Measurements from ENCODE around the gene MINDY4. TPM values are rescaled to one million over a fixed set of nuclear protein-coding genes. Genes with fewer than 3 reads are reported as not detected.

MINDY4 gene
- total RNA-seq, 2 donors from 2014 or later = 5.4 to 8.8 TPM

GRCh38 chr7:30841025-30841735 lies 70.0 kb downstream of the MINDY4 start:
- no peak for DNase-seq (ENCODE audit: low spot score)
- no peak for TF ChIP-seq CTCF (IDR thresholded peaks at IDR 0.05)
- Histone ChIP-seq H3K27ac (no peak overlapping the region), H3K27me3 (no peaks in the 10 kb centered on the region), H3K4me3 (no peak overlapping the region), H3K9me3 (no peaks in the 10 kb centered on the region), H3K36me3 (no peaks in the 10 kb centered on the region), H3K4me1 (peaks cover 0 to 45% of the 10 kb centered on the region in 2 donors)

DNA sequence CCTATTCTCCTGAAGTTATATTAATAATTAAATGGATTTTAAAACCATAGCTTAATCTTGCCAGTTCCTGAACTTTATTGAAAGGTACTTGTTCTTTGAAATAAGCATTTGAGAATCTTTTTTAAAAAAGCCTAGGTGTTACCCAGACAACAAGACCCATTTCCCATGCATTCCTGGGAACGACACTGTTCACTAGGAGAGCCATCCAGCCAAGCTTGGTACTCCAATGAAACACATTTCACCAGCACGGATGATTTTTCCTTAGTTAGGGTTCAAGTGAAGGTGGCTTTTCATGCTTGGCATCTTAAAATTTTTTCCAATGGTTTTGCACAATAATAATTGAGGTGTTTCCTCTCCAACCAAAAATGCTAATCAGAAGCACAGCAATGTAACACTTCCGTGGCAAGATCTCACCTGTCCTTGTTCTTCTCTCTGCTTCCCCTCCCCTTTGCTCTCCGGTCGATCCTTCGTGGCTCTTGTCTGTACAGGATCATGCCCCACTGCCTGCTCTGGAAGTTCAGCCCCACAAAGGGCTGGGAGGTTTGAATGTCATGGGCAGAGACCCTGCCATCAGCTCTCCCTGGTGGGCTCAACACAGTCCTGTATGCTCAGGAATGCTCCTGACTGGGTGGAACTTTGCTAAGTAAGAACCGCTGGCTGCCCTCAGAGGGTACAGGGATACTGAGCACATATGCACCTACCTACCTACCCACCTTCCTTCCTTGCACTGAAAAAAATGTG lies 70.8 kb downstream of the MINDY4 start:
- no peak for TF ChIP-seq CTCF (IDR thresholded peaks at IDR 0.05)
- no peak overlapping the region for H3K27ac ChIP-seq
- H3K27me3 ChIP-seq = no peaks in the 10 kb centered on the region
- H3K4me1 ChIP-seq = peaks cover 0 to 48% of the 10 kb centered on the region in 2 donors
- no peaks in the 10 kb centered on the region for H3K9me3 ChIP-seq
- DNase-seq (ENCODE audit: low spot score) = no peak
- H3K4me3 ChIP-seq = no peak overlapping the region
- no peaks in the 10 kb centered on the region for H3K36me3 ChIP-seq

DNA sequence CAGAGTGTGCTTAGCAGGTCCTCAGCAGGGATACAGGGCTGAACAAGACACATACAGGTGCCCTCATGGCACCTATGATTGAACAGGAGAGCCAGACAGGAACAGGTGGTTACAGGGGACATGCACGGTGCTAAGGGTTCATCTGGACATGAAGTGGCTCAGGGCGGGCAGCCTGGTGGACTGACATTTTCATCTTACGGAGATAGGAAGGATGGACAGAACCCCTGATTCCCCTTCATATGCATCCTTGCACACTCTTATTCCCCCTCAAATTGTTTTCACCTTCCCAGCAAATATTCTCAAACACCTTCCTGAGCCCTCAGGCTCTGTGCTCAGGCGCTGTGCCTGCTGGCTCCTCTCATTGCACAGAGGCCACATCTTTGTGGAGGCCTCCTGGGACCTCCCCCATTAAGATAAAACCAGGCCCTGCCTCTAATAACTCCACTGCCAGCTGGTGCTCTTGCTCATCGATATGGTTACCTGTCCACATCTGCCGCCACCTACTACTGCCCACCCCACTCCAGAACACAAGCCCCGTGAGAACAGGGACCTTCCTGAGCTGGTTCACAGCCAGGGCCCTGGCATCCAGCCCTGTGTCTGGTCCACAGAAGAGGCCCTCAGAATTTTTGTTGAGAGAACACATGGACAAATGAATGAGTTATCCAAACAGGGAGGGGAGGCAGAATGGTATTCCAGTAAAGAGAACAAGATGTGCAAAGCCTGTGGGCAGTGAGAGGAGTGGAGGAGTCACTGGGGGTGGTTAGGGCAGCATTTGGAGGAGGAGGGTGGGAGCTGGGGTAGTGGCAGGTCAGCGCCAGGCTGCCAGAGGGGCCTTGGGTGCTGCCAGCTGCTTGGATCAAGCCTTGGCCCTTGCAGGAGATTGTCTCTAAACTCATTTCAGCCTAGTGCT lies 71.6 kb downstream of the MINDY4 start:
- no peak for TF ChIP-seq CTCF (IDR thresholded peaks at IDR 0.05)
- no peaks in the 10 kb centered on the region for H3K27me3 ChIP-seq
- H3K4me3 ChIP-seq = no peak overlapping the region
- H3K9me3 ChIP-seq = no peaks in the 10 kb centered on the region
- no peaks in the 10 kb centered on the region for H3K36me3 ChIP-seq
- peaks cover 0 to 48% of the 10 kb centered on the region in 2 donors for H3K4me1 ChIP-seq
- no peak overlapping the region for H3K27ac ChIP-seq
- DNase-seq (ENCODE audit: low spot score) = no peak

- Histone ChIP-seq H3K4me3 (no peak overlapping the region), H3K9me3 (no peaks in the 10 kb centered on the region), H3K27me3 (no peaks in the 10 kb centered on the region), H3K27ac (no peak overlapping the region), H3K4me1 (peaks cover 0 to 48% of the 10 kb centered on the region in 2 donors), H3K36me3 (no peaks in the 10 kb centered on the region)
- TF ChIP-seq CTCF (IDR thresholded peaks at IDR 0.05) = no peak
- DNase-seq (ENCODE audit: low spot score) = no peak
These were observed 72.7 kb downstream of the MINDY4 start for GRCh38 chr7:30843741-30844482.

GRCh38 chr7:30844483-30844874 lies 73.3 kb downstream of the MINDY4 start:
- peaks cover 0 to 50% of the 10 kb centered on the region in 2 donors for H3K4me1 ChIP-seq
- no peaks in the 10 kb centered on the region for H3K36me3 ChIP-seq
- no peaks in the 10 kb centered on the region for H3K27me3 ChIP-seq
- no peak overlapping the region for H3K4me3 ChIP-seq
- no peak for TF ChIP-seq CTCF (IDR thresholded peaks at IDR 0.05)
- H3K9me3 ChIP-seq = no peaks in the 10 kb centered on the region
- H3K27ac ChIP-seq = no peak overlapping the region
- no peak for DNase-seq (ENCODE audit: low spot score)

Data from right atrium auricular region (tissue), 2 donors.